ENCODE measurements around the gene ARL8B.

The ARL8B gene

DNA sequence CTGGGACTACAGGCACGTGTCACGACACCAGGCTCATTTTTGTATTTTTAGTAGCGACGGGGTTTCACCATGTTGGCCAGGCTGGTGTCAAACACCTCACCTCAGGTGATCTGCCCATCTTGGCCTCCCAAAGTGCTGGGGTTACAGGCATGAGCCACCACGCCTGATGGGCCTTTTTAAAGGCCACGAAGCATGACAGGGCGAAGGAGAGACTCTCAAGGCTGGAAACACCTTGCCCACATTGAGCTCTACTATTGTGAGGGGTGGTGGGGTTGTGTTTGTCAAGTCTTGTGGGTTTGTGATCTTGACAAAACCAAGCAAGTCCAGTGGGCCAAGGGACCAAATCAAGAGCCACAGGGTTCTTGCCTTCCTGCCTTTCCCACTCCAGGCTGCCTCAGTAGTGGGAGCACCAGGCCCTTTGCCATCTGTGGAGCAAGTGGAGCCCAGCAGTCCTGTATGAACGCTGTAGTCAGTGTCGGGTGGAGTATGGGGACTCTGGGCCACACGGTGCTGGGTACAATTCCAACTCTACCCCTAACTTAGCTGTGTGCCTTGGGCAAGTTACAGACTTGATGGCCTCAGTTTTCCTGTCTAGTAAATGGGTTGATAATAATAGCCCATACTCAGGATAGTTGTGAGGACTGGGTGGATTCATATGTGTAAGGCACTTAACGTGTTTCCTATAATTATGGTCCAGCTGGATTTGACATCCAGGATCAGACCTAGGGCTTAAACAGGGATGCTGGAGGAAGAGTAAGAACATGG lies 98.8 kb downstream of the ARL8B start:
- 85 to 86% methylated on average over 11 of the region's 11 CpGs for WGBS, 2 experiments
- H3K4me1 ChIP-seq (ENCODE audit: control insufficient read depth, insufficient read depth, low read length): no peaks in the 10 kb centered on the region

DNA sequence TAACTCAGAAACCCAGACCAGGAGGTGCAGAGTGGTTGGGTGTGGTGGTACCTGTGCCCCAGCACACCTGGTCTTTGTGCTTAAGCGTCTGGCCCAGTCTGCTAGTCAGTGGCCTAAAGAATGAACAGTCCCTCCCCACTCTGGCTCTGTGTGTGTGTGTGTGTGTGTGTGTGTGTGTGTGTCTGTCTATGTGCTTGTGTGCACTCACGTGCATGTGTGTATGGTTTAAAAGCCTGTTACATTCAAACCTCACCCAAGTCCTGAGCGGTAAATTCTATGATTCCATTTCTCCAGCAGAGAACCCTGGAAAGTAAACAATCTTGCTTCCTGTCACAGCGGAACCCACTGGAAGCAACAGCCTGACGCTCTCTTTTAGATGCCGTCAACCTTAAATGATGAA lies 99.6 kb downstream of the ARL8B start:
- 57 to 64% methylated on average over 5 to 6 of the region's 6 CpGs for WGBS, 2 experiments

More for the DNA sequence above, 98.8 kb downstream of the ARL8B start:
- Histone ChIP-seq H3K36me3 (ENCODE audit: control insufficient read depth, insufficient read depth, low read length) (no peaks in the 10 kb centered on the region), H3K27me3 (ENCODE audit: control insufficient read depth, insufficient read depth, low read length, poor library complexity, severe bottlenecking) (no peaks in the 10 kb centered on the region), H3K27ac (ENCODE audit: insufficient read depth, low read depth, low read length, poor library complexity, severe bottlenecking) (no peak overlapping the region), H3K4me3 (ENCODE audit: insufficient read depth, low read depth, low read length) (no peak overlapping the region), H3K9me3 (ENCODE audit: control insufficient read depth, low read length) (no peaks in the 10 kb centered on the region)

GRCh38 chr3:5222283-5223005 lies 100.4 kb downstream of the ARL8B start:
- no peak overlapping the region for H3K27ac ChIP-seq (ENCODE audit: insufficient read depth, low read depth, low read length, poor library complexity, severe bottlenecking)

More for the DNA sequence above, 99.6 kb downstream of the ARL8B start:
- no peak overlapping the region for H3K4me3 ChIP-seq (ENCODE audit: insufficient read depth, low read depth, low read length)
- H3K36me3 ChIP-seq (ENCODE audit: control insufficient read depth, insufficient read depth, low read length): no peaks in the 10 kb centered on the region
- no peaks in the 10 kb centered on the region for H3K9me3 ChIP-seq (ENCODE audit: control insufficient read depth, low read length)
- no peaks in the 10 kb centered on the region for H3K27me3 ChIP-seq (ENCODE audit: control insufficient read depth, insufficient read depth, low read length, poor library complexity, severe bottlenecking)
- no peaks in the 10 kb centered on the region for H3K4me1 ChIP-seq (ENCODE audit: control insufficient read depth, insufficient read depth, low read length)
- H3K27ac ChIP-seq (ENCODE audit: insufficient read depth, low read depth, low read length, poor library complexity, severe bottlenecking): no peak overlapping the region

DNA sequence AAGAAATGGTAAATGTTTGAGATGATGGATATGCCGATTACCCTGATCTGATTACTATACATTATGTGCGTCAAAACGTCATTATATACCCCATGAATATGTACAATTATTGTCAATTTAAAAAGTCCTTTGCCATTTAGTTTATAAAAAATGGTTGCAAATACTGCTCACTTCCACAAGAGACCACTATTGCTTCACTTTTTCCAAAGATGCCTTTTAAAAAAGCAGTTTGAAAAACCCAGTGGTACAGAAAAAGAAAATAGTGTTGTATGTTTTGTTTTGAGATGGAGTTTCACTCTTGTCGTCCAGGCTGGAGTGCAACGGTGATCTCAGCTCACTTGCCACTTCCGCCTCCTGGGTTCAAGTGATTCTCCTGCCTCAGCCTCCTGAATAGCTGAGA lies 104.7 kb downstream of the ARL8B start:
- H3K27me3 ChIP-seq (ENCODE audit: control insufficient read depth, insufficient read depth, low read length, poor library complexity, severe bottlenecking): no peaks in the 10 kb centered on the region
- WGBS, 2 experiments: 85 to 93% methylated on average over 3 to 6 of the region's 6 CpGs
- no peaks in the 10 kb centered on the region for H3K4me1 ChIP-seq (ENCODE audit: control insufficient read depth, insufficient read depth, low read length)
- no peaks in the 10 kb centered on the region for H3K9me3 ChIP-seq (ENCODE audit: control insufficient read depth, low read length)
- no peak overlapping the region for H3K4me3 ChIP-seq (ENCODE audit: insufficient read depth, low read depth, low read length)
- H3K36me3 ChIP-seq (ENCODE audit: control insufficient read depth, insufficient read depth, low read length): no peaks in the 10 kb centered on the region
- no peak overlapping the region for H3K27ac ChIP-seq (ENCODE audit: insufficient read depth, low read depth, low read length, poor library complexity, severe bottlenecking)

More at GRCh38 chr3:5222283-5223005, 100.4 kb downstream of the ARL8B start:
- Histone ChIP-seq H3K27me3 (ENCODE audit: control insufficient read depth, insufficient read depth, low read length, poor library complexity, severe bottlenecking) (no peaks in the 10 kb centered on the region), H3K9me3 (ENCODE audit: control insufficient read depth, low read length) (no peaks in the 10 kb centered on the region), H3K36me3 (ENCODE audit: control insufficient read depth, insufficient read depth, low read length) (no peaks in the 10 kb centered on the region), H3K4me1 (ENCODE audit: control insufficient read depth, insufficient read depth, low read length) (no peaks in the 10 kb centered on the region), H3K4me3 (ENCODE audit: insufficient read depth, low read depth, low read length) (no peak overlapping the region)
- WGBS, 2 experiments: 87 to 91% methylated on average over 13 of the region's 13 CpGs

GRCh38 chr3:5227812-5228211 lies 105.7 kb downstream of the ARL8B start:
- Histone ChIP-seq H3K4me1 (ENCODE audit: control insufficient read depth, insufficient read depth, low read length) (no peaks in the 10 kb centered on the region), H3K9me3 (ENCODE audit: control insufficient read depth, low read length) (no peaks in the 10 kb centered on the region), H3K27me3 (ENCODE audit: control insufficient read depth, insufficient read depth, low read length, poor library complexity, severe bottlenecking) (no peaks in the 10 kb centered on the region), H3K27ac (ENCODE audit: insufficient read depth, low read depth, low read length, poor library complexity, severe bottlenecking) (no peak overlapping the region), H3K36me3 (ENCODE audit: control insufficient read depth, insufficient read depth, low read length) (no peaks in the 10 kb centered on the region), H3K4me3 (ENCODE audit: insufficient read depth, low read depth, low read length) (no peak overlapping the region)
- 92 to 94% methylated on average over 6 of the region's 6 CpGs for WGBS, 2 experiments

DNA sequence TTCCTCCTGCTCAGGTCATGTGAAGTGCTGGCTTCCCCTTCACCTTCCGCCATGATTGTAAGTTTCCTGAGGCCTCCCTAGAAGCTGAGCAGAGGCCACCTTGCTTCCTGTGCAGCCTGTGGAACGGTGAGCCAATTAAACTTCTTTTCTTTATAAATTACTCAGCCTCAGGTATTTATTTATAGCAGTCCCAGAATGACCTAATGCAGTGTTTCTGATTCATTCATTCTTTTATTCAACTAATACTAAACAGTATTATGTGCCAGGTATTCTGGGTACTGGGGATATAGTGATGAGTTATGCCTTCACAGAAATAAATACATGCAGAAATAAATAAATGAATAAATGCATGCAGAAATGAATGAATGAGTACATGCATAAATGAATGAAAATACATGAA lies 107.3 kb downstream of the ARL8B start:
- H3K4me1 ChIP-seq (ENCODE audit: control insufficient read depth, insufficient read depth, low read length): no peaks in the 10 kb centered on the region

More for the DNA sequence above, 107.3 kb downstream of the ARL8B start:
- Histone ChIP-seq H3K27me3 (ENCODE audit: control insufficient read depth, insufficient read depth, low read length, poor library complexity, severe bottlenecking) (no peaks in the 10 kb centered on the region), H3K9me3 (ENCODE audit: control insufficient read depth, low read length) (no peaks in the 10 kb centered on the region), H3K36me3 (ENCODE audit: control insufficient read depth, insufficient read depth, low read length) (no peaks in the 10 kb centered on the region), H3K27ac (ENCODE audit: insufficient read depth, low read depth, low read length, poor library complexity, severe bottlenecking) (no peak overlapping the region), H3K4me3 (ENCODE audit: insufficient read depth, low read depth, low read length) (no peak overlapping the region)
- WGBS, 2 experiments: 91 to 96% methylated on average over 2 of the region's 2 CpGs

Measured in ectodermal cell (in vitro differentiated cells).